ENCODE results near the gene NBEA. TPM values are rescaled to one million over a fixed set of nuclear protein-coding genes. Genes with fewer than 3 reads are reported as not detected.

Gene NBEA
- total RNA-seq, 1 donor from 2014 or later = 0.18 TPM

GRCh38 chr13:35693134-35693784, 751.2 kb downstream of the NBEA start:
- H3K9me3 Mint-ChIP-seq = no peaks in the 10 kb centered on the region
- no peaks in the 10 kb centered on the region for H3K27me3 Mint-ChIP-seq (ENCODE audit: insufficient read depth)
- intact Hi-C loops (cut with micrococcal nuclease) = no loop called here
- no peaks in the 10 kb centered on the region for H3K4me1 Mint-ChIP-seq (ENCODE audit: low read depth)
- no peaks in the 10 kb centered on the region for H3K36me3 Mint-ChIP-seq (ENCODE audit: low read depth)
- no peak for DNase-seq (ENCODE audit: low spot score)
- no peak overlapping the region for H3K27ac Mint-ChIP-seq
- no peak overlapping the region for H3K4me3 Mint-ChIP-seq

GRCh38 chr13:35694031-35694430, 752.0 kb downstream of the NBEA start:
- Mint-ChIP-seq H3K9me3 (no peaks in the 10 kb centered on the region), H3K27me3 (ENCODE audit: insufficient read depth) (no peaks in the 10 kb centered on the region), H3K4me1 (ENCODE audit: low read depth) (no peaks in the 10 kb centered on the region), H3K27ac (no peak overlapping the region), H3K4me3 (no peak overlapping the region), H3K36me3 (ENCODE audit: low read depth) (no peaks in the 10 kb centered on the region)
- no peak for DNase-seq (ENCODE audit: low spot score)
- intact Hi-C loops (cut with micrococcal nuclease) = no loop called here

- DNase-seq (ENCODE audit: low spot score) = no peak
- H3K36me3 Mint-ChIP-seq (ENCODE audit: low read depth) = no peaks in the 10 kb centered on the region
- H3K4me3 Mint-ChIP-seq = no peak overlapping the region
- no peaks in the 10 kb centered on the region for H3K27me3 Mint-ChIP-seq (ENCODE audit: insufficient read depth)
- no peak overlapping the region for H3K27ac Mint-ChIP-seq
- intact Hi-C loops (cut with micrococcal nuclease) = no loop called here
- no peaks in the 10 kb centered on the region for H3K9me3 Mint-ChIP-seq
- H3K4me1 Mint-ChIP-seq (ENCODE audit: low read depth) = no peaks in the 10 kb centered on the region
These were observed 752.7 kb downstream of the NBEA start for GRCh38 chr13:35694549-35695447.

- Mint-ChIP-seq H3K36me3 (ENCODE audit: low read depth) (no peaks in the 10 kb centered on the region), H3K27ac (no peak overlapping the region), H3K4me3 (no peak overlapping the region), H3K4me1 (ENCODE audit: low read depth) (no peaks in the 10 kb centered on the region), H3K27me3 (ENCODE audit: insufficient read depth) (no peaks in the 10 kb centered on the region), H3K9me3 (no peaks in the 10 kb centered on the region)
- intact Hi-C loops (cut with micrococcal nuclease) = no loop called here
- no peak for DNase-seq (ENCODE audit: low spot score)
These were observed 753.3 kb downstream of the NBEA start for GRCh38 chr13:35695448-35695770.

- no peak for DNase-seq (ENCODE audit: low spot score)
- intact Hi-C loops (cut with micrococcal nuclease) = no loop called here
- Mint-ChIP-seq H3K9me3 (no peaks in the 10 kb centered on the region), H3K27ac (no peak overlapping the region), H3K27me3 (ENCODE audit: insufficient read depth) (no peaks in the 10 kb centered on the region), H3K4me1 (ENCODE audit: low read depth) (no peaks in the 10 kb centered on the region), H3K36me3 (ENCODE audit: low read depth) (no peaks in the 10 kb centered on the region), H3K4me3 (no peak overlapping the region)
These were observed 755.2 kb downstream of the NBEA start for GRCh38 chr13:35697186-35697730.

GRCh38 chr13:35698911-35699576, 757.0 kb downstream of the NBEA start:
- no peaks in the 10 kb centered on the region for H3K36me3 Mint-ChIP-seq (ENCODE audit: low read depth)
- no peak overlapping the region for H3K27ac Mint-ChIP-seq
- no peak for DNase-seq (ENCODE audit: low spot score)
- no peak overlapping the region for H3K4me3 Mint-ChIP-seq
- no peaks in the 10 kb centered on the region for H3K27me3 Mint-ChIP-seq (ENCODE audit: insufficient read depth)
- no peaks in the 10 kb centered on the region for H3K9me3 Mint-ChIP-seq
- H3K4me1 Mint-ChIP-seq (ENCODE audit: low read depth) = no peaks in the 10 kb centered on the region
- intact Hi-C loops (cut with micrococcal nuclease) = no loop called here

GRCh38 chr13:35699825-35700510, 757.9 kb downstream of the NBEA start:
- Mint-ChIP-seq H3K4me3 (no peak overlapping the region), H3K4me1 (ENCODE audit: low read depth) (no peaks in the 10 kb centered on the region), H3K9me3 (no peaks in the 10 kb centered on the region), H3K27ac (no peak overlapping the region), H3K27me3 (ENCODE audit: insufficient read depth) (no peaks in the 10 kb centered on the region), H3K36me3 (ENCODE audit: low read depth) (no peaks in the 10 kb centered on the region)
- DNase-seq (ENCODE audit: low spot score) = no peak
- intact Hi-C loops (cut with micrococcal nuclease) = no loop called here

GRCh38 chr13:35700671-35701070, 758.6 kb downstream of the NBEA start:
- H3K4me3 Mint-ChIP-seq = no peak overlapping the region
- no peak overlapping the region for H3K27ac Mint-ChIP-seq
- H3K27me3 Mint-ChIP-seq (ENCODE audit: insufficient read depth) = no peaks in the 10 kb centered on the region
- H3K36me3 Mint-ChIP-seq (ENCODE audit: low read depth) = no peaks in the 10 kb centered on the region
- intact Hi-C loops (cut with micrococcal nuclease) = no loop called here
- no peak for DNase-seq (ENCODE audit: low spot score)
- no peaks in the 10 kb centered on the region for H3K4me1 Mint-ChIP-seq (ENCODE audit: low read depth)
- no peaks in the 10 kb centered on the region for H3K9me3 Mint-ChIP-seq

GRCh38 chr13:35702316-35702715, 760.2 kb downstream of the NBEA start:
- intact Hi-C loops (cut with micrococcal nuclease) = no loop called here

GRCh38 chr13:35703061-35703460, 761.0 kb downstream of the NBEA start:
- no peaks in the 10 kb centered on the region for H3K27me3 Mint-ChIP-seq (ENCODE audit: insufficient read depth)
- no peak overlapping the region for H3K27ac Mint-ChIP-seq
- no peaks in the 10 kb centered on the region for H3K36me3 Mint-ChIP-seq (ENCODE audit: low read depth)
- DNase-seq (ENCODE audit: low spot score) = no peak
- H3K4me1 Mint-ChIP-seq (ENCODE audit: low read depth) = no peaks in the 10 kb centered on the region
- intact Hi-C loops (cut with micrococcal nuclease) = no loop called here
- no peaks in the 10 kb centered on the region for H3K9me3 Mint-ChIP-seq
- no peak overlapping the region for H3K4me3 Mint-ChIP-seq

More at GRCh38 chr13:35702316-35702715, 760.2 kb downstream of the NBEA start:
- no peak for DNase-seq (ENCODE audit: low spot score)
- Mint-ChIP-seq H3K9me3 (no peaks in the 10 kb centered on the region), H3K27me3 (ENCODE audit: insufficient read depth) (no peaks in the 10 kb centered on the region), H3K4me1 (ENCODE audit: low read depth) (no peaks in the 10 kb centered on the region), H3K4me3 (no peak overlapping the region), H3K27ac (no peak overlapping the region), H3K36me3 (ENCODE audit: low read depth) (no peaks in the 10 kb centered on the region)

- Mint-ChIP-seq H3K4me1 (ENCODE audit: low read depth) (no peaks in the 10 kb centered on the region), H3K4me3 (no peak overlapping the region), H3K27me3 (ENCODE audit: insufficient read depth) (no peaks in the 10 kb centered on the region), H3K9me3 (no peaks in the 10 kb centered on the region), H3K36me3 (ENCODE audit: low read depth) (no peaks in the 10 kb centered on the region), H3K27ac (no peak overlapping the region)
- intact Hi-C loops (cut with micrococcal nuclease) = no loop called here
- no peak for DNase-seq (ENCODE audit: low spot score)
These were observed 762.3 kb downstream of the NBEA start for GRCh38 chr13:35704331-35704730.

- H3K4me3 Mint-ChIP-seq = no peak overlapping the region
- DNase-seq (ENCODE audit: low spot score) = no peak
- H3K36me3 Mint-ChIP-seq (ENCODE audit: low read depth) = no peaks in the 10 kb centered on the region
- H3K4me1 Mint-ChIP-seq (ENCODE audit: low read depth) = no peaks in the 10 kb centered on the region
- no peaks in the 10 kb centered on the region for H3K27me3 Mint-ChIP-seq (ENCODE audit: insufficient read depth)
- intact Hi-C loops (cut with micrococcal nuclease) = no loop called here
- H3K27ac Mint-ChIP-seq = no peak overlapping the region
- no peaks in the 10 kb centered on the region for H3K9me3 Mint-ChIP-seq
These were observed 764.2 kb downstream of the NBEA start for GRCh38 chr13:35706281-35706680.
